Endodermal cell (in vitro differentiated cells): ENCODE data around the gene GMNN. TPM values are rescaled to one million over a fixed set of nuclear protein-coding genes. Genes with fewer than 3 reads are reported as not detected.

Experiments used
- DNase-seq: peaks from one replicate; pipeline ENCODE4 v3.0.0-alpha.2; 2017
- H3K27ac ChIP-seq: 2 replicates; pipeline ENCODE4 v1.5.1; 2013; ENCODE audit warnings: mild to moderate bottlenecking, low read depth, low read length, moderate library complexity
- H3K27me3 ChIP-seq: 2 replicates; pipeline ENCODE4 v1.6.1; 2013; ENCODE audit warnings: mild to moderate bottlenecking, low read length, moderate library complexity; ENCODE audit not compliant: insufficient read depth, control insufficient read depth, poor library complexity, severe bottlenecking
- H3K36me3 ChIP-seq: 2 replicates; pipeline ENCODE4 v1.7.0; 2013; ENCODE audit warnings: mild to moderate bottlenecking, low read length, moderate library complexity; ENCODE audit not compliant: control insufficient read depth, insufficient read depth
- H3K4me1 ChIP-seq: one replicate; pipeline ENCODE4 v1.7.0; 2013; ENCODE audit warnings: low read length; ENCODE audit not compliant: control insufficient read depth, insufficient read depth
- H3K4me3 ChIP-seq: 2 replicates; pipeline ENCODE4 v1.5.1; 2013; ENCODE audit warnings: mild to moderate bottlenecking, low read length, moderate library complexity
- H3K9ac ChIP-seq: 2 replicates; pipeline ENCODE4 v1.6.1; 2013; ENCODE audit warnings: mild to moderate bottlenecking, low read length, moderate library complexity; ENCODE audit not compliant: poor library complexity, severe bottlenecking; ENCODE audit errors: extremely low read depth
- H3K9me3 ChIP-seq: 2 replicates; pipeline ENCODE4 v1.6.1; 2013; ENCODE audit warnings: mild to moderate bottlenecking, low read length, moderate library complexity; ENCODE audit not compliant: control insufficient read depth
- H3K27ac Mint-ChIP-seq: 2 replicates; pipeline ENCODE4 v1.8.0; 2020; ENCODE audit warnings: mixed read lengths
- H3K27me3 Mint-ChIP-seq: 2 replicates; pipeline ENCODE4 v1.8.0; 2021; ENCODE audit warnings: mild to moderate bottlenecking, mixed read lengths; ENCODE audit not compliant: insufficient read depth
- H3K36me3 Mint-ChIP-seq: 2 replicates; pipeline ENCODE4 v1.8.0; 2020; ENCODE audit warnings: low read depth, mixed read lengths
- H3K4me1 Mint-ChIP-seq: 2 replicates; pipeline ENCODE4 v1.8.0; 2020; ENCODE audit warnings: mixed read lengths
- H3K4me3 Mint-ChIP-seq: 2 replicates; pipeline ENCODE4 v1.8.0; 2020; ENCODE audit warnings: mild to moderate bottlenecking, moderate library complexity, mixed read lengths
- H3K9me3 Mint-ChIP-seq: 2 replicates; pipeline ENCODE4 v1.8.0; 2020; ENCODE audit warnings: mild to moderate bottlenecking, mixed read lengths
- WGBS, 2 experiments: methylation state at CpG; one replicate each; pipeline versions ENCODE4 v1.1.5 to v1.1.7; 2013; ENCODE audit warnings: missing lambda C conversion rate in 2 of 2, mixed read lengths in 1 of 2; ENCODE audit not compliant: insufficient coverage in 1 of 2, insufficient read length in 1 of 2; 5-methylcytosine and 5-hydroxymethylcytosine counted together
- total RNA-seq, 2 donors: library from RNA; stranded (reverse); fragmentation: NEBNext Ultra II Directional in 1 of 2; extraction: Animal tissue kit (Norgen Biotek cat#: 25700) in 1 of 2; gene quantifications; 2 replicates in 1 of 2; 3 replicates in 1 of 2; pipeline ENCODE4 v1.2.1, GENCODE V29; 2021
- TF ChIP-seq, protein P1 (sequence below): fragments of 200-600 bp; sonication (generic); conservative IDR thresholded peaks from 2 replicates; pipeline ENCODE4 v1.5.0; 2021; ENCODE audit warnings: antibody characterized with exemption, mild to moderate bottlenecking

Gene GMNN
- total RNA-seq, 2 donors from 2014 or later, result 64.9 to 79.7 TPM

DNA sequence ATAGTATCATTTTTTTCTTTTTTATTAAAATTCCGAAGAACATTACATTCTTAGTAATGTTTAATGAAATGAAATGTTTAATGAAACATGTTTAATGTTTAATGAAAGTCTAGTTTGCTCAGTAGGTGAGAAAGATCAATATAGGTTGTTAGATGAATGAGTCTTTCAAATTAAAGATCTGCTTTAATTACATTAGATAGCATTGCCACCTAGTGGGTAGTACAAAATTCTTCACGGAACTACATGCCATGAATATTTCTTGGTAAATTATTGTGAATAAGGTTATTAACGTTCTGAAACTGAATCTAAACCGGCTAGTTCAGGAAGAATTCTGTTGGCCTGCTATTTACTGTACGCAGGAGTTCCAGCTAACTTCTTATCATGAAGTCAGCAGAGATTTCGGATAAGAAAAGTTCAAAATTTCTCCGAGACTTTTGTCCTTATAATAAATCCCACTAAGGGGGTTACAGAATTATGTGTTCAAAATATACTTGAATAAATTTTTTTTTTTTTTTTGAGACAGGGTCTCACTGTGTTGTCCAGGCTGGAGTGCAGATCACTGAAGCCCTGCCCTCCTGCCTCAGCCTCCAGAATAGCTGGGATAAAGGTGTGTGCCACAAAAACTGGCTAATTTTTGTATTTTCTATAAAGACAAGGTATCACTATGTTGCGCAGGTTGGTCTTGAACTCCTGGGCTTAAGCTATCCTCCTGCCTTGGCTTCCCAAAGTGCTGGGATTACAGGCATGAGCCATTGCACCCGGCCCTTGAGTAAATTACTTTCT, 7.9 kb upstream of the GMNN start:
- 81 to 88% methylated on average over 7 to 9 of the region's 9 CpGs for WGBS, 2 experiments

DNA sequence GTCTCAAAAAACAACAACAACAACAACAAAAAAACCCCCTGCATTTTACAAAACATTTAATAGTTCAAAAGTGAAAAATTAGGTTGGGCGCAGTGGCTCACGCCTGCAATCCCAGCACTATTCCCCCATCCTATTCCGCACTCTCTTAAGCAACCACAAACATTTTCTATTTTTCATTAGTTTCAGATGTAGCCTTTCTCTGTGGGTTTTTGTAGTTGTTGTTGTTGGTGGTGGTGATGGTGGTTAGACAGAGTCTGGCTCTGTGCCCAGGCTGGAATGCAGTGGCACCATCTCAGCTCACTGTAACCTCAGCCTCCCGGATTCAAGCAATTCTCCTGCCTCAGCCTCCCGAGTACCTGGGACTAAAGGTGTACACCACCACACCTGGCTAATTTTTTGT, 6.4 kb upstream of the GMNN start:
- Mint-ChIP-seq H3K9me3 (peaks cover 5% of the 10 kb centered on the region), H3K36me3 (no peaks in the 10 kb centered on the region), H3K27ac (no peak overlapping the region), H3K4me3 (no peak overlapping the region), H3K4me1 (no peaks in the 10 kb centered on the region), H3K27me3 (no peaks in the 10 kb centered on the region)
- no peak overlapping the region for H3K4me3 ChIP-seq
- no peak overlapping the region for H3K27ac ChIP-seq
- TF ChIP-seq, protein P1, sequence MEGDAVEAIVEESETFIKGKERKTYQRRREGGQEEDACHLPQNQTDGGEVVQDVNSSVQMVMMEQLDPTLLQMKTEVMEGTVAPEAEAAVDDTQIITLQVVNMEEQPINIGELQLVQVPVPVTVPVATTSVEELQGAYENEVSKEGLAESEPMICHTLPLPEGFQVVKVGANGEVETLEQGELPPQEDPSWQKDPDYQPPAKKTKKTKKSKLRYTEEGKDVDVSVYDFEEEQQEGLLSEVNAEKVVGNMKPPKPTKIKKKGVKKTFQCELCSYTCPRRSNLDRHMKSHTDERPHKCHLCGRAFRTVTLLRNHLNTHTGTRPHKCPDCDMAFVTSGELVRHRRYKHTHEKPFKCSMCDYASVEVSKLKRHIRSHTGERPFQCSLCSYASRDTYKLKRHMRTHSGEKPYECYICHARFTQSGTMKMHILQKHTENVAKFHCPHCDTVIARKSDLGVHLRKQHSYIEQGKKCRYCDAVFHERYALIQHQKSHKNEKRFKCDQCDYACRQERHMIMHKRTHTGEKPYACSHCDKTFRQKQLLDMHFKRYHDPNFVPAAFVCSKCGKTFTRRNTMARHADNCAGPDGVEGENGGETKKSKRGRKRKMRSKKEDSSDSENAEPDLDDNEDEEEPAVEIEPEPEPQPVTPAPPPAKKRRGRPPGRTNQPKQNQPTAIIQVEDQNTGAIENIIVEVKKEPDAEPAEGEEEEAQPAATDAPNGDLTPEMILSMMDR, result no peak
- 95 to 100% methylated on average over 2 to 4 of the region's 5 CpGs for WGBS, 2 experiments
- H3K9ac ChIP-seq, result no peak overlapping the region
- H3K27me3 ChIP-seq, result no peaks in the 10 kb centered on the region
- DNase-seq, result no peak
- no peaks in the 10 kb centered on the region for H3K4me1 ChIP-seq
- H3K9me3 ChIP-seq, result no peaks in the 10 kb centered on the region
- no peaks in the 10 kb centered on the region for H3K36me3 ChIP-seq

More for the DNA sequence above, 7.9 kb upstream of the GMNN start:
- Histone ChIP-seq H3K9me3 (no peaks in the 10 kb centered on the region), H3K27ac (no peak overlapping the region), H3K4me3 (no peak overlapping the region), H3K27me3 (no peaks in the 10 kb centered on the region), H3K9ac (no peak overlapping the region), H3K4me1 (no peaks in the 10 kb centered on the region), H3K36me3 (no peaks in the 10 kb centered on the region)
- Mint-ChIP-seq H3K4me1 (no peaks in the 10 kb centered on the region), H3K4me3 (no peak overlapping the region), H3K36me3 (no peaks in the 10 kb centered on the region), H3K27me3 (no peaks in the 10 kb centered on the region), H3K9me3 (peaks cover 5% of the 10 kb centered on the region), H3K27ac (no peak overlapping the region)
- DNase-seq, result no peak
- TF ChIP-seq, protein P1, result peak; percentile 58

DNA sequence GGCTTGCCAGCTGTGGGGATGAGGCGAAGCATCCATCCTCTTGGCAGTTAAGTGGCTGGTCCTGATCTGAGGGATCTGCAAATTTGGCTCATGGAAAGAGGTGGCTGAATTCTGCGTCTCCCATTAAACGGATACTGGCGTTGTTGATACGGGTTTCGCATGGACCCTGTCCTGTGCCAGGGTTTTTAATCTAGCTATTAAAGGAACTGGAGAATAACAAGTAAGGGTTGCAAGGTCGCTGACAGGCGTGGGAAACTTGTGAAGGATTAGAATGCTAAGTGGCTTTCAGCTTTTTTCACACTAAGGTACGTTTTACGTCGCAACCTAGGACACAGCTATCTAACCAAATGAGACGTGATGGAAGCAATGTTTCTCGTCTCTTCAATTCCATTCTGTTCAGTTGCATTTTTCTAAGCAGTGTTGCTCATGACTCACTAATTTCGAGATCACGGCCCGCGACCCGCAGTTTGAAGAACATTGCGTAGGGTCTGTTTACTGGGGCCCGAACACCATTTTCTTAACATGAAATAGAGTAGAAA, 852 bp downstream of the GMNN start:
- peak overlapping the region; percentile 92 for H3K4me3 ChIP-seq
- no peak overlapping the region for H3K27ac ChIP-seq
- H3K9ac ChIP-seq, result peak overlapping the region; percentile 94
- H3K27me3 ChIP-seq, result no peaks in the 10 kb centered on the region
- no peaks in the 10 kb centered on the region for H3K9me3 ChIP-seq
- Mint-ChIP-seq H3K4me1 (peaks cover 10% of the 10 kb centered on the region), H3K27me3 (no peaks in the 10 kb centered on the region), H3K36me3 (peaks cover 18% of the 10 kb centered on the region), H3K4me3 (peak overlapping the region; percentile 99), H3K9me3 (no peaks in the 10 kb centered on the region), H3K27ac (peak overlapping the region; percentile 95)
- TF ChIP-seq, protein P1, result no peak
- WGBS, 2 experiments, result 12 to 13% methylated on average over 14 to 20 of the region's 20 CpGs
- no peaks in the 10 kb centered on the region for H3K4me1 ChIP-seq
- peaks cover 20% of the 10 kb centered on the region for H3K36me3 ChIP-seq
- no peak for DNase-seq
